CD4-positive, alpha-beta T cell treated with Interleukin-17A for 1 hour (primary cell): ENCODE data around the gene OR2T2.
"Not testable (repeated sequence)": the region's sequence is repeated elsewhere in the genome, so short reads cannot be mapped to it uniquely, and the experiment has no call there.

Experiments
- DNase-seq: peaks from one replicate; pipeline ENCODE4 v3.0.0-alpha.2; 2020

OR2T2 gene

GRCh38 chr1:248445399-248445798 is at the start of gene OR2T2:
OR2T2 (plus strand) TSS chr1:248445637; CDS start chr1:248452798, 7,161 bp downstream.
- DNase-seq: not testable (repeated sequence)

- no peak for DNase-seq
Measured at GRCh38 chr1:248402748-248403147, 42.7 kb upstream of the OR2T2 start, which contains the start of gene OR2T1. OR2T1 (plus strand) TSS chr1:248403048; CDS start chr1:248406148, 3,100 bp downstream.

GRCh38 chr1:248404024-248404423 is 41.4 kb upstream of the OR2T2 start:
- no peak for DNase-seq

GRCh38 chr1:248406721-248407692 is 38.4 kb upstream of the OR2T2 start:
- no peak for DNase-seq

- no peak for DNase-seq
Measured at GRCh38 chr1:248416226-248416625, 29.2 kb upstream of the OR2T2 start.

- no peak for DNase-seq
Measured at GRCh38 chr1:248417854-248418253, 27.6 kb upstream of the OR2T2 start.

GRCh38 chr1:248421384-248421783 is 24.1 kb upstream of the OR2T2 start:
- DNase-seq: no peak

- not testable (repeated sequence) for DNase-seq
Measured at GRCh38 chr1:248427526-248428191, 17.8 kb upstream of the OR2T2 start.

GRCh38 chr1:248428192-248428533 is 17.3 kb upstream of the OR2T2 start:
- DNase-seq: not testable (repeated sequence)

- DNase-seq: not testable (repeated sequence)
Measured at GRCh38 chr1:248431683-248432082, 13.8 kb upstream of the OR2T2 start.

GRCh38 chr1:248432201-248432600 is 13.2 kb upstream of the OR2T2 start:
- not testable (repeated sequence) for DNase-seq

GRCh38 chr1:248433811-248434415 is 11.5 kb upstream of the OR2T2 start:
- DNase-seq: not testable (repeated sequence)

- DNase-seq: not testable (repeated sequence)
Measured at GRCh38 chr1:248434913-248435312, 10.5 kb upstream of the OR2T2 start.

- not testable (repeated sequence) for DNase-seq
Measured at GRCh38 chr1:248436303-248436702, 9.1 kb upstream of the OR2T2 start.

GRCh38 chr1:248438668-248439067 is 6.8 kb upstream of the OR2T2 start:
- not testable (repeated sequence) for DNase-seq

- not testable (repeated sequence) for DNase-seq
Measured at GRCh38 chr1:248439283-248439682, 6.2 kb upstream of the OR2T2 start.

- DNase-seq: not testable (repeated sequence)
Measured at GRCh38 chr1:248442500-248443277, 2.7 kb upstream of the OR2T2 start.

GRCh38 chr1:248444603-248445002 is 834 bp upstream of the OR2T2 start:
- not testable (repeated sequence) for DNase-seq

GRCh38 chr1:248448409-248449074 is 3.1 kb downstream of the OR2T2 start:
- not testable (repeated sequence) for DNase-seq

- not testable (repeated sequence) for DNase-seq
Measured at GRCh38 chr1:248449821-248450465, 4.5 kb downstream of the OR2T2 start.

GRCh38 chr1:248450466-248451145 is 5.2 kb downstream of the OR2T2 start:
- not testable (repeated sequence) for DNase-seq
